PC-9 (cell line): ENCODE measurements around the gene AIF1L. TPM values are rescaled to one million over a fixed set of nuclear protein-coding genes. Genes with fewer than 3 reads are reported as not detected.

ENCODE experiments used
- BruUV-seq: library from RNA; stranded (reverse); fragments of 400-500 nt; replicated peaks from 2 replicates; lab custom pipeline; 2021; lab: Mats Ljungman, UMichigan
- CTCF ChIA-PET: fragments of 300-600 bp; sonication (Branson Sonifier 250); formaldehyde crosslinking; loops from one replicate; lab custom pipeline; 2022; ENCODE audit warnings: antibody characterized with exemption; lab: Charles Lee
- POLR2A ChIA-PET: fragments of 300-600 bp; sonication (Branson Sonifier 250); formaldehyde crosslinking; loops from one replicate; lab custom pipeline; 2022; ENCODE audit warnings: antibody characterized with exemption; ENCODE audit not compliant: unreplicated experiment; lab: Charles Lee
- DNase-seq, 2 experiments: peaks; one replicate each; pipeline versions ENCODE4 v3.0.0 to v3.0.0-alpha.2; 2015 to 2022; ENCODE audit warnings: mixed read lengths in 1 of 2
- H2AFZ ChIP-seq: fragments of 200-600 bp; sonication (generic); 2 replicates; pipeline ENCODE4 v1.8.1; 2017; ENCODE audit warnings: antibody characterized with exemption
- H3F3A ChIP-seq: fragments of 200-600 bp; sonication (generic); 2 replicates; pipeline ENCODE4 v1.8.1; 2017; ENCODE audit warnings: antibody characterized with exemption, mild to moderate bottlenecking, low read depth; ENCODE audit not compliant: insufficient read depth
- H3K27ac ChIP-seq: fragments of 200-600 bp; sonication (generic); 2 replicates; pipeline ENCODE4 v1.6.1; 2016; ENCODE audit warnings: mixed run types
- H3K27me3 ChIP-seq: fragments of 200-600 bp; sonication (generic); 2 replicates; pipeline ENCODE4 v1.6.1; 2016; ENCODE audit warnings: low read depth, mixed run types; ENCODE audit not compliant: insufficient read depth
- H3K36me3 ChIP-seq: fragments of 200-600 bp; sonication (generic); 2 replicates; pipeline ENCODE4 v1.6.1; 2016; ENCODE audit warnings: low read depth, mixed run types
- H3K4me1 ChIP-seq: fragments of 200-600 bp; sonication (generic); replicated peaks from 2 replicates; pipeline ENCODE4 v1.6.1; 2016; ENCODE audit warnings: mixed run types; ENCODE audit not compliant: insufficient read depth
- H3K4me2 ChIP-seq: fragments of 200-600 bp; sonication (generic); 2 replicates; pipeline ENCODE4 v1.6.1; 2017; ENCODE audit warnings: mixed run types
- H3K4me3 ChIP-seq: fragments of 200-600 bp; sonication (generic); 2 replicates; pipeline ENCODE4 v1.6.1; 2016; ENCODE audit warnings: mixed run types
- H3K79me2 ChIP-seq: fragments of 200-600 bp; sonication (generic); 2 replicates; pipeline ENCODE4 v1.6.1; 2017; ENCODE audit warnings: low read depth, mixed run types
- H3K9me2 ChIP-seq: fragments of 200-600 bp; sonication (generic); 2 replicates; pipeline ENCODE4 v1.8.1; 2017; ENCODE audit warnings: mild to moderate bottlenecking; ENCODE audit not compliant: insufficient read depth
- H3K9me3 ChIP-seq: fragments of 200-600 bp; sonication (generic); 2 replicates; pipeline ENCODE4 v1.8.1; 2016; ENCODE audit warnings: low read depth; ENCODE audit not compliant: insufficient read depth
- H4K20me1 ChIP-seq: fragments of 200-600 bp; sonication (generic); 2 replicates; pipeline ENCODE4 v1.8.1; 2017; ENCODE audit not compliant: insufficient read depth
- CTCF ChIP-seq: fragments of 200-600 bp; sonication (generic); conservative IDR thresholded peaks from 2 replicates; pipeline ENCODE4 v1.6.1; 2017; ENCODE audit warnings: mixed run types, antibody characterized with exemption, mild to moderate bottlenecking, moderate library complexity
- EZH2 ChIP-seq: fragments of 200-600 bp; sonication (generic); IDR thresholded peaks from 2 replicates; pipeline ENCODE4 v1.8.0; 2017; ENCODE audit warnings: antibody characterized with exemption, low read depth
- intact Hi-C: fragments of 100-400 bp; cut with micrococcal nuclease; formaldehyde crosslinking; loops from one replicate; pipeline ENCODE4 v1.10.0; 2022; ENCODE audit not compliant: unreplicated experiment
- total RNA-seq: library from RNA; stranded (reverse); gene quantifications from 2 replicates; pipeline ENCODE4 v1.2.3, GENCODE V29; 2021

AIF1L gene
- total RNA-seq, 1 experiment from 2014 or later, result 87.3 TPM

- Histone ChIP-seq H3K27ac (no peak overlapping the region), H3K4me1 (no peaks in the 10 kb centered on the region), H2AFZ (no peak overlapping the region), H4K20me1 (no peaks in the 10 kb centered on the region), H3K9me2 (no peaks in the 10 kb centered on the region), H3F3A (no peaks in the 10 kb centered on the region), H3K27me3 (no peaks in the 10 kb centered on the region), H3K9me3 (no peaks in the 10 kb centered on the region), H3K79me2 (no peaks in the 10 kb centered on the region), H3K36me3 (no peaks in the 10 kb centered on the region; the same call in 1 of the 2 replicates), H3K4me2 (no peak overlapping the region), H3K4me3 (no peak overlapping the region)
- intact Hi-C loops, result no loop called here
- no peak for DNase-seq
- ChIA-PET POLR2A (no interaction called here), CTCF (interaction anchor here (0.6 kb wide), 1 partner anchor 24 kb away, joined by 7 read pairs; no protein-coding TSS in a partner anchor)
- TF ChIP-seq EZH2 (no peak), CTCF (no peak)
- no TSS peak for BruUV-seq
Measured at GRCh38 chr9:131116281-131117120, 20.2 kb downstream of the AIF1L start.

DNA sequence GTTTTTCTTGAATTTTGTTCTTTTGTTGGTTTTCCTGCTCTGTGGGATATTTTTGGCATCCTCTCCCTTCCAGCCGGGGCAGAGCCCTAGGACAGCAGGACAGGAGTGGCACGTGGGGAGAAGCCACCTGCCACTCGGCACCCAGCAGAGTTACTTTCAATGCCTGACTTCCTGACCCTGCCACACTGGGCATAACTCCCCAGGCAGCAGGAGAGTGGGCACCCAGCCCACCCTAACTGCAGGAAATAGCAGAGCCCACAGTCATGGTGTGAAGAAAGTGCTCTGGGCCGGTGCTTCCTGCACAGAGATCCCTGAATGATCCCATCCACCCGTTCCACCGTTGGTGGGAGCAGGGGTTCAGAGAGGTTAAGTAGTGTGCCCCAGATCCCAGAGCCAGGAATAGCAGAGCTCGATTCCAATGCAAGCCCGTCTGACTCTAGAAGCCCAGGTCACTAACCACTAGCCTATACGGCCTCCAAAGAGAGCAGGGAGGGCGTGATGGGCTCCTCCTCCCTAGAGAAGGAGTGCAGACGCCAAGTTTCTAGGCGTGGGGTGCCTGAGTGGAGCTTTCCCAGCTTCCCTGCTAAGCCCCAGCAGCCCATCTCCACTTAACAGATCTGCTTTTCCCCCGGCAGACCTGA, 20.9 kb downstream of the AIF1L start:
- TF ChIP-seq EZH2, result no peak
- no peak for TF ChIP-seq CTCF
- Histone ChIP-seq H2AFZ (no peak overlapping the region), H3K9me2 (no peaks in the 10 kb centered on the region), H3K27ac (no peak overlapping the region), H3K27me3 (no peaks in the 10 kb centered on the region), H3K79me2 (no peaks in the 10 kb centered on the region), H3K4me3 (no peak overlapping the region), H3F3A (0 out of 2 replicates have a peak, but pooled peaks cover under 1% of the 10 kb centered on the region), H3K9me3 (no peaks in the 10 kb centered on the region), H3K4me2 (no peak overlapping the region), H3K36me3 (no peaks in the 10 kb centered on the region; the same call in 1 of the 2 replicates), H3K4me1 (no peaks in the 10 kb centered on the region), H4K20me1 (no peaks in the 10 kb centered on the region)
- no TSS peak for BruUV-seq
- no peak for DNase-seq
- ChIA-PET POLR2A (no interaction called here), CTCF (no interaction called here)
- intact Hi-C loops, result no loop called here

- Histone ChIP-seq H3K27me3 (no peaks in the 10 kb centered on the region), H3K27ac (no peak overlapping the region), H3K4me3 (no peak overlapping the region), H3K4me1 (no peaks in the 10 kb centered on the region), H3K79me2 (no peaks in the 10 kb centered on the region), H3F3A (peaks cover 6% of the 10 kb centered on the region; the same call in 1 of the 2 replicates), H4K20me1 (no peaks in the 10 kb centered on the region), H3K9me2 (no peaks in the 10 kb centered on the region), H3K4me2 (no peak overlapping the region), H2AFZ (no peak overlapping the region), H3K9me3 (no peaks in the 10 kb centered on the region), H3K36me3 (no peaks in the 10 kb centered on the region; the same call in 1 of the 2 replicates)
- no TSS peak for BruUV-seq
- CTCF ChIA-PET, result no interaction called here
- TF ChIP-seq CTCF, result no peak
- TF ChIP-seq EZH2, result no peak
- intact Hi-C loops, result no loop called here
- POLR2A ChIA-PET, result no interaction called here
- DNase-seq, result no peak
Measured at GRCh38 chr9:131117762-131118145, 21.4 kb downstream of the AIF1L start.
